GM18520 (cell line): Measurements from ENCODE around the gene MYNN.

ENCODE experiments used
- ATAC-seq: cut with Tn5 transposase; IDR thresholded peaks from one replicate; pipeline ENCODE4 v1.9.1; 2021; ENCODE audit not compliant: unreplicated experiment

MYNN gene

DNA sequence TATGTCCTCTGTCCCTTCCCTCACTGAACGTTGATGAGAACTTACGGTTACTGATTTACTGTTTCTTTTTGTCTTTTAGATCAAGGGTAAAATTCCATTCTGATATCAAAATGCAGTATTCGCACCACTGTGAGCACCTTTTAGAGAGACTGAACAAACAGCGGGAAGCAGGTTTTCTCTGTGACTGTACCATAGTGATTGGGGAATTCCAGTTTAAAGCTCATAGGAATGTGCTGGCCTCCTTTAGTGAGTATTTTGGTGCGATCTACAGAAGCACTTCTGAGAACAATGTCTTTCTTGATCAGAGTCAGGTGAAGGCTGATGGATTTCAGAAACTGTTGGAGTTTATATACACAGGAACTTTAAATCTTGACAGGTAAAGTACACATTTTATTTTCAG is 990 bp downstream of the MYNN start:
- no peak for ATAC-seq

- no peak for ATAC-seq
Measured at GRCh38 chr3:169777822-169778221, 4.6 kb downstream of the MYNN start.

DNA sequence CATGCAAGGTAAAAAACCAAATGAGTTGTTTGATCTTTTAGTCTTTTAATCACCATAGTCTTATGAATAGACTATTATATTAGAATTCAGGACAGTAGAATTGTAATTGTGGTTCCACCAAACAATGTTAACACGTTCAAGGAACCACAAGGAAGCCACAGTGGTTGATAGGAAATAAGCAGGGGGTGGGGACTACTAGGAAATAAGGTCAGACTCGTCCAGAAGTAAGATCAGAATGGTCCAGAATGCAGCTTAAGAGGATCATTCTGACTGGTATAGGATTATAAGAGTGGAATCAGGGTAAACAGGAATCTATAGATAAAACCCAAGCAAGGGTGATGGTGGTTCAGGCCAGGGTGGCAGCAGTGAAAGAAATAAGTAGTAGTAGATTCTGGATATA is 7.5 kb downstream of the MYNN start:
- ATAC-seq, result no peak

DNA sequence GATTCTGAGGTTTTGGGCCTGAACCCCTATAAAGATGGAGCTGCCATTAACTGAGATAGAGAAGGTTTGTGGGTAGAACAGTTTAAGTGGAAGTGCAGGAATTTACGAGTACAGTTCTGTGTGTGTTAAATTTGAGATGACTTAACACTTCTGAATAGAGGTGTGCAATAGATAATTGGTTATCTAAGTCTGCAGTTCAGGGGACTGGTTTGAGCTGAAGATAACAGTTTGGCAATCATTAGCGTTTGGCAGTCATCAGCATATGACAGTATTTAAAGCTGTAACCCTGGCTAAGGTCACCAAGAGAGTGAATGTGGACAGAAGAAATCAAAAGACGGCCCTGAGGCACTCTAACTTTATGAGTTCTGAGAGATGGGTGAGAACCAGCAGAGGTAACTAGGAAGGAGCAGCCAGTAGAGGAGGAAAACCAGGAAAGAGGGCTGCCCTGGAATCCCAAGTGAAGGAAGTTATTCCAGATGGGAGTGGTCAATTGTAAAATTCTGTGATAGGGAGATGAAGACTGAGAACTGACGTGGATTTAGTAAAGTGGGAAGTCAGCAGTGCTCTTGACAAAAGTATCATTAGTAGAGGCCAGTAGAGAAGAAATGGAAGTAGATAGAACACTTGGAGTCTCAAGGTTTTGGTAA is 8.1 kb downstream of the MYNN start:
- ATAC-seq, result no peak

DNA sequence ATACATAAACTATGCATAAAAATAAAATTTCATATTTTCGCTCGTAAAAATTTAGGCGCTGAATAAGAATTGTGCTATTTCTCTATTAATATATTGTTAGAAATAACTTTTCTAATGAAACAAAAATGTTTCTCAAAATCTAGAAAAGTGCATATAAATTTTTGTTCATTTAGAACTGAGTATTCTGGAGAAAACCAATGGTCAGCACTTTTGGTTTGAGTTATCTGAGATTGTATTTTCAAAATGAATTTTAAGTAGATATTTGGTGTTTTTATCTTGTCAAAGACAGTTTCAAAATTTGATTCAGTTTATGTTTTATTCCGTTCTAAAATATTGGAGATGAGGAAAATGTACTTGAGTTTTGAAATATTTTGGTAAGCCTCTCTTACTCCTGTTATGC is 13.9 kb downstream of the MYNN start:
- ATAC-seq, result no peak

- no peak for ATAC-seq
Measured at GRCh38 chr3:169787791-169788190, 14.6 kb downstream of the MYNN start.

DNA sequence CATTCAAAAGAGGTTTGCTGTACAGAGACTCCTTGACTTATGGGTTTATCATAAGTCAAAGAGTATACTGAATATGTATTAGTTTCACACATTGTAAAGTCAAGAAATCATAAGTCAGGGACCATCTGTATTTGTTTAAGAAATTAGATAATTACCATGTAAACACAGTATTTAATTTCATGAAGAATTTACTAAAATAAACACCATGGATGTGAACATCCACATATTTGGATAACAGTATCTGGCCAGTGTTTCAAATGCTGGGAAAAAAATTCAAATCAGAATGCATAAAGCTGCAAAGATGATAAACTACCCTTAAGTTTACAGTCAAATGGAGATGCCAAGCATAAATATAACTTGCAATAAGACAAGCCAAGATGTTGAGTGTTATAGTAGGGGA is 17.0 kb downstream of the MYNN start:
- ATAC-seq, result no peak

GRCh38 chr3:169790687-169791429 is 17.7 kb downstream of the MYNN start:
- no peak for ATAC-seq

- ATAC-seq, result no peak
Measured at GRCh38 chr3:169792359-169792758, 19.2 kb downstream of the MYNN start.

DNA sequence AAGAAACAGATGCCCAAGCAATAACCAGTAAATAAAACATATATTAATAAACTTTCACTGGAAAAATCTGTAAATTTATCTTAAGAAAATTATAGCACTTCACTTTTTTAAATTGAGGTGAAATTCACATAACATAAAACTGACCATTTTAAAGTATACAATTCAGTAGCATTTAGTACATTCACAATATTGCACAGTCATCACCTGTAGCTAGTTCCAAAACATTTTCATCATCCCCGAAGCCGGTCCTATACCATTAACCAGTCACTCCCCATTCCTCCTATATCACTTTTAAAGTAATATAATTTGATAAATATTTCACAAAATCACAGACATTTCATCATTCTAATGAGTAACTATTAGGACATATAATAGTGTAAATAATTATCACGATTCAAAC is 31.5 kb downstream of the MYNN start:
- ATAC-seq, result no peak

DNA sequence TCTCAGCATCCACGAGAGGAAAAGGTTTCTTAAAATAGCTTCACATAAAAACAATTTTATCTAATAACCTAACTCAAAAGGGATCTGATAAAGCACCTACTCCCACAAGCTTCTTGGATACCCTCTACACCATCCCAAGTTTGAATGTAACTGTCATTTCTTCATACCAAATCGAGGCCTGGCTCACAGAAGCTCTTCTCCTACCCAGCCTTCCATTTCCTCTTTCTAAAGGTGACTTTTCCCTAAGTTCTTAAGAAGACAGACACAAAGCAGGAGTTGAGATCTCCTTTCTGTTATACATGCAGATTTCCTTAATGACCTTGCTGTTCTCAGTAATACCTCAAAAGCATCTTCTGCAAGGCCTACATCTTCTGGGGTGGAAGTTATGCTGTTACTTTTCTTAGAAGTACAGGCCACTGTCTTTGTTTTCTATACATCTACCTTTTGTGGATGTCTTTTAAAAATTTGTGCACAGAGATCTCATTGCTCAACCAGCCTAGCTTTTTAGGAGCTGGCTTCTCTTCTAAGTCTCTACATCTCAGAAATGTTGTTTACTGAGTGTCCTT is 36.1 kb downstream of the MYNN start:
- no peak for ATAC-seq

- no peak for ATAC-seq
Measured at GRCh38 chr3:169811631-169812331, 38.6 kb downstream of the MYNN start.

DNA sequence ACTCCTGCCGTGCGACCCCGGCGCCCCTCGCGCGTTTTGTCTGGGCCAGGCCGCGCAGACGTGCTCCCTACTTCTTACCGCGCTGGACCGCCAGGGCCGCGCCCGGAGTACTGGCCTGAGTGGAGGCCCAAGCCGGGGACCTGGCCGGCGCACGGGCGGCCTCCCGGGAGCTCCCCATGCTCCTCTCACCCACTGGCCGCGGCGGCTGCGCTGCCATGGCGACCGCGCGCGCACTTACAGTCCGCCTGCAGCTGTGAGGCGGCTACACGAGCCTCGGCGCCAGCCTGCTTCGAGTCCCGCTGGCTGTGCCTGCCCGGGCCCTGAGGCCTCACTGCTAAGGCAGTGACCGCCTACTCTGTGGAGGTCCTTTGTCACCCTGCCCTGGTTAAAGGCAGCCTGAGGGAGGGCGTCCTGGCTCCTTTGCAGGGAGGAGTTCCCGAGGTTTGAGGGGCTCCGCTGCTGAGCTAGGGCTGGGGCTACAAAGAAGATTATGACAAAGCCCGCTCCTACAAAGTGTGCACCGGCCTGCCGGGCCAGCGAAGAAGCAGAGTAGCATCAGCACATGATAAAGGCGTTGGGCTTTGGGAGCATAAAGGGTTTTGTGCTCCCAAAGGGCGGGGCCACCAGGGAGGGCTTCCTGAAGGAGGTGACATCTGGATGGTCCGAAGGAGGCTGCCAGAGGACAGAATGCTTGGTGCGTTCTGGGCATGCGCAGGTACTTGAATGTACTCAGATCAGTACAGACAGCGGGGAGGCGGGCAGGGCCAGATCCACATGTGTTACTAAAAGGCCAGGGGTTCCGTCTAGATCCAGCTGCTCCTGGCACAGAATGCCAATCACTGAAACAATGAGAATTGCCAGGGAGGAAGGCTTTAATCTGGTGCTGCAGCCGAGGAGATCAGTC is 39.4 kb downstream of the MYNN start, which contains the start of the genes LRRC34 and LRRIQ4:
LRRC34 (minus strand) TSS at position 573 of the 904 bp plus-strand sequence; CDS start at position 217, 356 bp downstream.
LRRIQ4 (plus strand) TSS at position 539 of the 904 bp plus-strand sequence. CDS start 9,052 bp downstream, outside the sequence.
- peak; percentile 54 for ATAC-seq

DNA sequence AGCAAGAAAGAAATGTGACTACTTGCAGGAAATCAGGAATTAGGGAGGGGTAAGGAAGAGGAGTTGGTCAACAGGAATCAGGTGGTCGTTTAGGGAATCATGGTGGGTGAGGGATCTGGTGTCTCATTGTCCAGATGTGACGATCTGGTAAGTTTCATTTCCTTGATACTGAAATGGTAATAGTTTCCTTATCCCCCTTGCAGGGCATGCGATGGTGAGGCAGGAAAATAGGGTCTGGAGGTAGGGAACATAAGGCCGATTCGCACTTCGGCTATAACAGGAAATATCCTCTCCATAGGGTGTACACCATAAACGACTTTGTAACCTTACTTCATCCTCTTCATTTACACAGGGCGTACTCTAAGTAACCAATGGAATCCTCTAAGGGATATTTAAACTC is 40.1 kb downstream of the MYNN start:
- ATAC-seq, result no peak

- ATAC-seq, result peak; percentile 76
Measured at GRCh38 chr3:169813757-169814517, 40.7 kb downstream of the MYNN start.

DNA sequence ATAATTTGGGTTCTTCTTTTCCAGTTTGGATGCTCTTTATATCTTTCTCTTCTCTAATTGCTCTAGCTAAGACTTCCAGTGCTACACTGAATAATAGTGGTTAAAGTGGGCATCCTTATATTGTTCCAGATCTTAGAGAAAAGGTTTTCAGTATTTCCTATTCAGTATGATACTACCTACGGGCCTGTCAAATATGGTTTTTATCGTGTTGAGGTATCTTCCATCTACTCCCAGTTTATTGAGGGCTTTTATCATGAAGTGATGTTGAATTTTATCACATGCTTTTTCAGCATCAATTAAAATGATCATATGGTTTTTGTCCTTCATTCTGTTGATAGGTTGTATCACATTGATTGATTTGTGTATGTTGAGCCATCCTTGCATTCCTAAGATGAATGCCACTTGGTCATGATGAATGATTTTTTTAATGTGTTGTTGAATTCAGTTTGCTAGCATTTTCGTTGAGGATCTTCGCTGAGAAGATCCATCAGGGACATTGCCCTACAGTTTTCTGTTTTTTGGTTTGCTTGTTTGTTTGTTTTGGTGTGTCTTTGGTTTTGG is 42.5 kb downstream of the MYNN start:
- no peak for ATAC-seq

DNA sequence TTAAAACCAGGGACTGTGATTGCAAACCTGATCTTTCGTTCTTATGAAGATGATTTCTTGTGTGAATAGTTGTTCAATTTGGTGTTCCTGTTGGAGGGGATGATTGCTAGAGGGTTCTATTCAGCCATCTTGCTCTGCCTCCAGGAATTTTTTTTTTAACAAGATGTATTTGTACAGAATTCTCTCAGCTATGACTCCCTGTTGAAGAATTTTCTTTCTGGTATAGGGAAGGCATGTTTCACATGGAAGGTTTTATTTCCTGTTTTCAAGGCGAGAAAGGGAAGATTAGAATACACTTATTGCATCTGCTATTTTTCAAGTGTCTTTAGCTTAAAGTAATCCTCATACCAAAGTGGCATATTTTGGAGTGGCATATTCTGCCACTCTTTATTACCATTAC is 45.1 kb downstream of the MYNN start:
- ATAC-seq, result no peak

- no peak for ATAC-seq
Measured at GRCh38 chr3:169822091-169822490, 48.9 kb downstream of the MYNN start.

DNA sequence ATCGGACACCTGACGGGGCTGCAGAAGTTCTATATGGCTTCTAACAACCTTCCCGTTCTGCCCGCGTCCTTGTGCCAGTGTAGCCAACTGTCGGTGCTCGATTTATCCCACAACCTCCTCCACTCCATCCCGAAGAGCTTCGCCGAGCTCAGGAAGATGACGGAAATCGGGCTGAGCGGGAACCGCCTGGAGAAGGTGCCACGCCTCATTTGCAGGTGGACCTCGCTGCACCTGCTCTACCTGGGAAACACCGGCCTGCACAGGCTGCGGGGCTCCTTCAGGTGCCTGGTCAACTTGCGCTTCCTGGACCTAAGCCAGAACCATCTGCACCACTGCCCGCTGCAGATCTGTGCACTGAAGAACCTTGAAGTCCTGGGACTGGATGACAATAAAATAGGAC is 49.3 kb downstream of the MYNN start:
- no peak for ATAC-seq
